ENCODE measurements around the gene PTER. TPM values are rescaled to one million over a fixed set of nuclear protein-coding genes. Genes with fewer than 3 reads are reported as not detected.

PTER gene
- total RNA-seq, 1 donor from 2014 or later, result 7.8 TPM

DNA sequence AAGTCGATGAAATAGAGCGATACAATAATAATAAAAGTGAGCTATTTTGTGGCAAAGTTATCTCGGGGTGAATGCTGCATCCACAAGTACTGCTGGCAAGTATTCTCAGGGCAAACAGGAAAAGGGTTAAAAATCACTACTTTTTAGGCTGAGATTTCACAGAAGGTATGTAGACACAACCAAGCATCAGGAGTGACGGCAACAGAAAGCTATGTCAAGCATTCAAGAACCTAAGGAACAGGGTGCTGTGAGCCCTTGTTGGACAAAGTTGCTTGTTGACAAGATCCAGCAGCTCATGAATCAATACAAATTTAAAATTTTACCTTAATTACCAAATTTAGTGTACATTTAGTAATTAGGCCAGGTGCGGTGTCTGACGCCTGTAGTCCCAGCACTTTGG is 126.1 kb downstream of the PTER start:
- Mint-ChIP-seq H3K27me3 (ENCODE audit: low read depth) (peaks cover 24% of the 10 kb centered on the region), H3K9me3 (peaks cover 3% of the 10 kb centered on the region), H3K4me3 (no peak overlapping the region), H3K4me1 (no peaks in the 10 kb centered on the region), H3K27ac (ENCODE audit: unreplicated experiment) (no peak overlapping the region), H3K36me3 (ENCODE audit: low read depth) (no peaks in the 10 kb centered on the region)
- TF ChIP-seq, protein P1, sequence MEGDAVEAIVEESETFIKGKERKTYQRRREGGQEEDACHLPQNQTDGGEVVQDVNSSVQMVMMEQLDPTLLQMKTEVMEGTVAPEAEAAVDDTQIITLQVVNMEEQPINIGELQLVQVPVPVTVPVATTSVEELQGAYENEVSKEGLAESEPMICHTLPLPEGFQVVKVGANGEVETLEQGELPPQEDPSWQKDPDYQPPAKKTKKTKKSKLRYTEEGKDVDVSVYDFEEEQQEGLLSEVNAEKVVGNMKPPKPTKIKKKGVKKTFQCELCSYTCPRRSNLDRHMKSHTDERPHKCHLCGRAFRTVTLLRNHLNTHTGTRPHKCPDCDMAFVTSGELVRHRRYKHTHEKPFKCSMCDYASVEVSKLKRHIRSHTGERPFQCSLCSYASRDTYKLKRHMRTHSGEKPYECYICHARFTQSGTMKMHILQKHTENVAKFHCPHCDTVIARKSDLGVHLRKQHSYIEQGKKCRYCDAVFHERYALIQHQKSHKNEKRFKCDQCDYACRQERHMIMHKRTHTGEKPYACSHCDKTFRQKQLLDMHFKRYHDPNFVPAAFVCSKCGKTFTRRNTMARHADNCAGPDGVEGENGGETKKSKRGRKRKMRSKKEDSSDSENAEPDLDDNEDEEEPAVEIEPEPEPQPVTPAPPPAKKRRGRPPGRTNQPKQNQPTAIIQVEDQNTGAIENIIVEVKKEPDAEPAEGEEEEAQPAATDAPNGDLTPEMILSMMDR (conservative IDR thresholded peaks at IDR 0.05), result no peak
- DNase-seq (ENCODE audit: low read depth, low spot score), result no peak

Other genes starting within 250 kb of the PTER start
- gene C1QL3, start 84.9 kb downstream of the PTER start, total RNA-seq, result not detected in 2 replicates